ENCODE results near the gene DPP10.

DNA sequence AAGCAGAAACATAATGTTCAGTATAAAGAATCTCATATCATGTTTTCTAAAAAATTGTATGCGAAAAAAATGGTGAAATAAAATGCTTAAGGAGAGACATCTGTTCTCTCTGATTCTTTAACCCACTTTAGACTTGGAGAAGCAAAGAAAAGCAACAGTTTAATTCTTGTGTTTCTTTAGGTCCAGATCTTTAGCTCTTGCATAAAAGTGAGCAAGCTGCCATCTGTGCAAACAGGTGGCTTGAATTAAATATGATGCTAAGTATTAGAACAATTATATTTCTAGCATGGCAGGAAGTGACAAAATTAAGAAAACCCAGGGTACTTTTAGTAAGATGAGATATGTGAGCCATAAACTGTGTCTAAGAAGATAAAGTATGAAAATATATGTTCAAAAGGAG is 1038.3 kb downstream of the DPP10 start:
- no peak for TF ChIP-seq PHB2 (IDR thresholded peaks at IDR 0.05; ENCODE audit: partially characterized antibody)
- no peak for TF ChIP-seq TCF7L2 (IDR thresholded peaks at IDR 0.05; ENCODE audit: low read depth, low read length)
- no peak for TF ChIP-seq EP300 (IDR thresholded peaks at IDR 0.05; ENCODE audit: low read depth in 2 of 2, low read length in 2 of 2)
- no peak for TF ChIP-seq EP300 (CRISPR knock-in tag; IDR thresholded peaks at IDR 0.05; ENCODE audit: borderline replicate concordance)
- no peak for TF ChIP-seq POLR2AphosphoS2 (IDR thresholded peaks at IDR 0.05; ENCODE audit: low read depth, low read length)
- TF ChIP-seq, protein P1, sequence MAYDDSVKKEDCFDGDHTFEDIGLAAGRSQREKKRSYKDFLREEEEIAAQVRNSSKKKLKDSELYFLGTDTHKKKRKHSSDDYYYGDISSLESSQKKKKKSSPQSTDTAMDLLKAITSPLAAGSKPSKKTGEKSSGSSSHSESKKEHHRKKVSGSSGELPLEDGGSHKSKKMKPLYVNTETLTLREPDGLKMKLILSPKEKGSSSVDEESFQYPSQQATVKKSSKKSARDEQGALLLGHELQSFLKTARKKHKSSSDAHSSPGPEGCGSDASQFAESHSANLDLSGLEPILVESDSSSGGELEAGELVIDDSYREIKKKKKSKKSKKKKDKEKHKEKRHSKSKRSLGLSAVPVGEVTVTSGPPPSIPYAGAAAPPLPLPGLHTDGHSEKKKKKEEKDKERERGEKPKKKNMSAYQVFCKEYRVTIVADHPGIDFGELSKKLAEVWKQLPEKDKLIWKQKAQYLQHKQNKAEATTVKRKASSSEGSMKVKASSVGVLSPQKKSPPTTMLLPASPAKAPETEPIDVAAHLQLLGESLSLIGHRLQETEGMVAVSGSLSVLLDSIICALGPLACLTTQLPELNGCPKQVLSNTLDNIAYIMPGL (CRISPR knock-in tag; IDR thresholded peaks at IDR 0.05; ENCODE audit: borderline replicate concordance in 1 of 2, low read depth in 1 of 2), result no peak
- TF ChIP-seq, protein P2, sequence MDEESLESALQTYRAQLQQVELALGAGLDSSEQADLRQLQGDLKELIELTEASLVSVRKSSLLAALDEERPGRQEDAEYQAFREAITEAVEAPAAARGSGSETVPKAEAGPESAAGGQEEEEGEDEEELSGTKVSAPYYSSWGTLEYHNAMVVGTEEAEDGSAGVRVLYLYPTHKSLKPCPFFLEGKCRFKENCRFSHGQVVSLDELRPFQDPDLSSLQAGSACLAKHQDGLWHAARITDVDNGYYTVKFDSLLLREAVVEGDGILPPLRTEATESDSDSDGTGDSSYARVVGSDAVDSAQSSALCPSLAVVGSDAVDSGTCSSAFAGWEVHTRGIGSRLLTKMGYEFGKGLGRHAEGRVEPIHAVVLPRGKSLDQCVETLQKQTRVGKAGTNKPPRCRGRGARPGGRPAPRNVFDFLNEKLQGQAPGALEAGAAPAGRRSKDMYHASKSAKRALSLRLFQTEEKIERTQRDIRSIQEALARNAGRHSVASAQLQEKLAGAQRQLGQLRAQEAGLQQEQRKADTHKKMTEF (CRISPR knock-in tag; IDR thresholded peaks at IDR 0.05), result no peak
- TF ChIP-seq SP1 (IDR thresholded peaks at IDR 0.05), result no peak
- no peak for TF ChIP-seq SP1 (CRISPR knock-in tag; IDR thresholded peaks at IDR 0.05)
- no peak for TF ChIP-seq ZNF780A (CRISPR knock-in tag; IDR thresholded peaks at IDR 0.05)
- TF ChIP-seq HOXA7 (CRISPR knock-in tag; IDR thresholded peaks at IDR 0.05), result no peak
- no peak for TF ChIP-seq POLR2A (IDR thresholded peaks at IDR 0.05; ENCODE audit: insufficient read depth in 1 of 2, low read depth in 2 of 2, low read length in 2 of 2)

All from HepG2 (cell line).